GM10248 (cell line): ENCODE measurements around the gene DCAF17.

ENCODE experiments used
- CTCF ChIA-PET: fragments of 300-600 bp; sonication (Branson Sonifier 250); formaldehyde crosslinking; extraction: SDS; loops from one replicate; lab custom pipeline; 2021; ENCODE audit warnings: antibody characterized with exemption; lab: Yijun Ruan, JAX
- POLR2A ChIA-PET: fragments of 350-650 bp; sonication (Branson Sonifier 250); formaldehyde crosslinking; extraction: SDS; loops from one replicate; lab custom pipeline; 2020; ENCODE audit warnings: antibody characterized with exemption; lab: Yijun Ruan, JAX
- DNase-seq: peaks from one replicate; pipeline ENCODE4 v3.0.0; 2012; ENCODE audit errors: extremely low spot score
- TF ChIP-seq, protein P1 (sequence below): IDR thresholded peaks from 2 replicates; pipeline ENCODE4 v1.5.1; 2012; ENCODE audit warnings: mild to moderate bottlenecking, low read depth; ENCODE audit errors: extremely low read depth, missing control alignments, control extremely low read depth

The DCAF17 gene

GRCh38 chr2:171480908-171481307, 46.9 kb downstream of the DCAF17 start:
- no peak for DNase-seq
- CTCF ChIA-PET, result no interaction called here
- POLR2A ChIA-PET, result no interaction called here
- TF ChIP-seq, protein P1, sequence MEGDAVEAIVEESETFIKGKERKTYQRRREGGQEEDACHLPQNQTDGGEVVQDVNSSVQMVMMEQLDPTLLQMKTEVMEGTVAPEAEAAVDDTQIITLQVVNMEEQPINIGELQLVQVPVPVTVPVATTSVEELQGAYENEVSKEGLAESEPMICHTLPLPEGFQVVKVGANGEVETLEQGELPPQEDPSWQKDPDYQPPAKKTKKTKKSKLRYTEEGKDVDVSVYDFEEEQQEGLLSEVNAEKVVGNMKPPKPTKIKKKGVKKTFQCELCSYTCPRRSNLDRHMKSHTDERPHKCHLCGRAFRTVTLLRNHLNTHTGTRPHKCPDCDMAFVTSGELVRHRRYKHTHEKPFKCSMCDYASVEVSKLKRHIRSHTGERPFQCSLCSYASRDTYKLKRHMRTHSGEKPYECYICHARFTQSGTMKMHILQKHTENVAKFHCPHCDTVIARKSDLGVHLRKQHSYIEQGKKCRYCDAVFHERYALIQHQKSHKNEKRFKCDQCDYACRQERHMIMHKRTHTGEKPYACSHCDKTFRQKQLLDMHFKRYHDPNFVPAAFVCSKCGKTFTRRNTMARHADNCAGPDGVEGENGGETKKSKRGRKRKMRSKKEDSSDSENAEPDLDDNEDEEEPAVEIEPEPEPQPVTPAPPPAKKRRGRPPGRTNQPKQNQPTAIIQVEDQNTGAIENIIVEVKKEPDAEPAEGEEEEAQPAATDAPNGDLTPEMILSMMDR, result no peak

DNA sequence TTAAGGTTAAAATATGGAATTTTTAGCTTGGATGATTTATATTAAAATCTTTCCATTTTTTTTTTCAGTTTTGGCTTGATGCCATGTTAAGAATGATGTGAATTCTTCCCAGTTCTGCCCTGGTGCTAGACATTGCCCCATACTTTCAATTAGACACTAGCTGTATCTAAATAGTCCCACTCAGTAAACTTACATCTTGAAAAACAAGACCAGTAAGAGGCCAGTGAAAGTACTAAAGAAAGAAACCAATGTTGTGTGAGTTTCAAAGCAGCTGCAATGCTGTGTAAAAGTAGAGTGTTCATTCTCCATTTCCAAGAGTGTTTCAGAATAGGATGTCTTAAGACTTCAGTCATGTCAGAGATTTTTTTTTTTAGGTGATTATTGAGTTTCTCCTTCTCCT, 48.3 kb downstream of the DCAF17 start:
- no peak for DNase-seq
- TF ChIP-seq, protein P1, result no peak
- POLR2A ChIA-PET, result no interaction called here
- CTCF ChIA-PET, result interaction anchor here (1.1 to 1.6 kb wide), 4 partner anchors 18 to 311 kb away, joined by 3 to 5 read pairs (median 4); no protein-coding TSS in a partner anchor

- TF ChIP-seq, protein P1, result no peak
- ChIA-PET POLR2A (no interaction called here), CTCF (interaction anchor here (1.0 to 1.6 kb wide), 5 partner anchors 10 to 311 kb away, joined by 3 to 5 read pairs (median 4); no protein-coding TSS in a partner anchor)
- no peak for DNase-seq
Observed at GRCh38 chr2:171482877-171483276, 48.9 kb downstream of the DCAF17 start.

GRCh38 chr2:171483793-171484192, 49.8 kb downstream of the DCAF17 start:
- POLR2A ChIA-PET, result no interaction called here
- CTCF ChIA-PET, result interaction anchor here (1.3 to 1.6 kb wide), 2 partner anchors 11 to 48 kb away, joined by 3 to 5 read pairs; no protein-coding TSS in a partner anchor
- DNase-seq, result no peak
- TF ChIP-seq, protein P1, result no peak

DNA sequence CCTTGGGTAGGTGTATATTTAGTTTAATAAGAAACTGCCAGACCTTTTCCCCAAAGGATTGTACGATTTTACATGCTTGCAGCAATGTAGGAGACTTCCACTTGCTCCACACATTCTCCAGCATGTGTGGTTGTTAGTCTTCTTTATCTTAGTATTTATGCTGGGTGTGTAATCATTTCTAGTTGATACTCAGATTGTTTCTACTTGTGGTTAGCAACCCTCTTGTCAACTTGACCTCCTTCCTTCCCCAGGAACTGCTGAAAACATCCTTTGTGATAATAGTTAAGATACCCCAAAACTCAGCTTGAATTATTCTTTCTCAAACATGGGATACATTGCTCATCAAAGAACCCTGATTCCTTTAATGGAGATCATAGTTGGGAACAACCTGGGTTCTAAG, 51.1 kb downstream of the DCAF17 start:
- no peak for DNase-seq
- ChIA-PET CTCF (interaction anchor here (1.4 to 1.7 kb wide), 2 partner anchors 45 to 88 kb away, joined by 3 read pairs; no protein-coding TSS in a partner anchor), POLR2A (no interaction called here)
- TF ChIP-seq, protein P1, result no peak

GRCh38 chr2:171487201-171487600, 53.2 kb downstream of the DCAF17 start:
- CTCF ChIA-PET, result interaction anchor here (1.6 kb wide), 1 partner anchor 558 kb away, joined by 3 read pairs; the partner anchor contains the start of gene GORASP2
- no peak for DNase-seq
- POLR2A ChIA-PET, result no interaction called here
- TF ChIP-seq, protein P1, result no peak
